Fibroblast of lung (primary cell): ENCODE results near the gene SHLD2.
"Not testable (repeated sequence)": the region's sequence is repeated elsewhere in the genome, so short reads cannot be mapped to it uniquely, and the experiment has no call there.

Experiments
- CTCF ChIP-seq, 2 donors: IDR thresholded peaks in 1 of 2; conservative IDR thresholded peaks in 1 of 2; 1 replicate in 1 of 2; 2 replicates in 1 of 2; pipeline ENCODE4 v1.5.1; 2011 to 2012; ENCODE audit warnings: low read length in 2 of 2, control low read depth in 1 of 2, inconsistent platforms in 1 of 2, low read depth in 1 of 2, mild to moderate bottlenecking in 1 of 2
- EZH2 ChIP-seq: IDR thresholded peaks from 2 replicates; pipeline ENCODE4 v1.5.1; 2012; ENCODE audit warnings: low read length, control low read depth, mild to moderate bottlenecking; ENCODE audit errors: missing control alignments

GRCh38 chr10:87119029-87119428 is 24.0 kb downstream of the SHLD2 start:
- not testable (repeated sequence) for TF ChIP-seq CTCF (conservative IDR thresholded peaks at IDR 0.05 in 1 of 2, IDR thresholded peaks at IDR 0.05 in 1 of 2; ENCODE audit: low read depth in 1 of 2, low read length in 2 of 2); EZH2
